Central memory CD4-positive, alpha-beta T cell (primary cell): ENCODE results near the gene BDNF.
"Not testable (repeated sequence)": the region's sequence is repeated elsewhere in the genome, so short reads cannot be mapped to it uniquely, and the experiment has no call there.

Experiments
- DNase-seq: peaks from one replicate; pipeline ENCODE4 v3.0.0; 2022

The BDNF gene

DNA sequence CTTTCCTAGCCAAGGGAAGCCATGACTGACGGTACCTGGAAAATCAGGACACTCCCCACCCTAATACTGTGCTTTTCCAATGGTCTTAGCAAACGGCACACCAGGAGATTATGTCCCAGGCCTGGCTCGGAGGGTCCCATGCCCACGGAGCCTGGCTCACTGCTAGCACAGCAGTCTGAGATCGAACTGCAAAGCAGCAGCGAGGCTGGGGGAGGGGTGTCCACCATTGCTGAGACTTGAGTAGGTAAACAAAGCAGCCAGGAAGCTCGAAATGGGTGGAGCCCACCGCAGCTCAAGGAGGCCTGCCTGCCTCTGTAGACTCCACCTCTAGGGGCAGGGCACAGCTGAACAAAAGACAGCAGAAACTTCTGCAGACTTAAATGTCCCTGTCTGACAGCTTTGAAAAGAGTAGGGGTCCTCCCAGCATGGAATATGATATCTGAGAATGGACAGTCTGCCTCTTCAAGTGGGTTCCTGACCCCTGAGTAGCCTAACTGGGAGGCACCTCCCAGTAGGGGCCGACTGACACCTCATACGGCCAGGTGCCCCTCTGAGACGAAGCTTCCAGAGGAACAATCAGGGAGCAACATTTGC, 34.6 kb downstream of the BDNF start:
- DNase-seq, result not testable (repeated sequence)

DNA sequence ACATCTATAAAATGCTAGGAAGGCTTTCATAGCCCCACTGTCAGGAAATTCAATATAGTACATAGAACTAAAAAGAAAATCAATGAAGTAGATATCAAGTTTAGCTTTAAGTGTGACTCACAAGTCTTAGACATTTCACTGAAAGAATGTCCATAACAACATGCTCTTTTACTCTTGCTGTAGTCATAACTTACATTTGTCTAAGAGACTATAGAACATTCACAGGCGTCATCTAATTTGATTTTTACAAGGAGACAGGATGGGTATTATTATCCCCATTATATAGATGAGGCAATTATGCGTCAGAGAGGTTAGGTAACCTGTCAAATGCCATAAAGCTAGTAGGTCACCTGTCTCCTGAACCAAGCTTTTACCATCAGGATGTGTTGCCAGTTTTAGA, 36.9 kb downstream of the BDNF start:
- DNase-seq, result no peak

DNA sequence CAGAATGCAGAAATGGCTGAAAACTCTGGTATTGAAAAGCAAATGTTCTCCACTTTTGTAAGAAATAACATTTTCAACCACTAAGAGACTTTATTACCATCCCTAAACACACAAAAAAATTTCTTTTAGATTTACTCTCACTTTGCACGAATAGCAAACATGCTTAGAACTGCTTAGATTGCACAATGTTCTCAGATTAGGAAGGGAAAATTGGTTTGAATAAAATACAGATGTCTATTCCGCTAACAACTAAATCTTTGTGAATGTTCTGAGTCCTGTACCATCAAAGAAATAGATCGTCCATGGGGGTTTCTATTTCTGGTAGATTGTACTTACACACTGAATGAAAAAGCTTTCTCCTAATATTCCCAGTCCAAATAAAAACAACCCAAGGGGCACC, 40.1 kb downstream of the BDNF start:
- DNase-seq, result no peak

DNA sequence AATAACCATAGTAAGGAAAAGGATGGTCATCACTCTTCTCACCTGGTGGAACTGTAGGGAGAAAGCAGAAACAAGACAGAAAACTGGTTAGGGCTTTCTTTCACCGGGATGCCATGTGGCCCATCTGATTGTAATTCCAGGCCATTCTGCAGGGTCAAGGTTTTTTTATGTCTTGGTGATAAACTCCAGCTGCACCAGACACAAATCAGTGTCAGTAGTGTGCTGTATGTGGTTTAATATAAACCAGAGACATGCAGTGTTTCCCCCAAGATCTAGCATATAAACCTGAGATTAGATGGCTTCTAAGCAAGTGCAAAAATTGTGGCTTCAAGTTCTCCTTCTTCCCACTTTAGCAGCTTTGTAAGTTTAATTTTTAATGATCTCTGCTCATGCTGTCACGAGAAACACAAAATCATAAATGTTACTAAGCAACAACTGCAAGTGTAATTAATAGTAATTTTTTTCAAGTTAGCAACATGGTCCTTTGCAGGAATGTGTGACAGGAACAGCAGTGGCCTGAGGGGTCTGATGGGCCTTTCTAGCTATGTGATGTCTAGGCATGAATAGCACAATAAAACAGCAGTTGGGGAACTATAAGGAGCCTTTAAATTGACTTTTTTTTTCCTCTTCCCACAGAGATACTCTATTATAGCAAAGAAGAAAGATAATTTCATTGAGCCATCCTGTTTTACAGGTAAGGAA, 41.6 kb downstream of the BDNF start:
- no peak for DNase-seq

DNA sequence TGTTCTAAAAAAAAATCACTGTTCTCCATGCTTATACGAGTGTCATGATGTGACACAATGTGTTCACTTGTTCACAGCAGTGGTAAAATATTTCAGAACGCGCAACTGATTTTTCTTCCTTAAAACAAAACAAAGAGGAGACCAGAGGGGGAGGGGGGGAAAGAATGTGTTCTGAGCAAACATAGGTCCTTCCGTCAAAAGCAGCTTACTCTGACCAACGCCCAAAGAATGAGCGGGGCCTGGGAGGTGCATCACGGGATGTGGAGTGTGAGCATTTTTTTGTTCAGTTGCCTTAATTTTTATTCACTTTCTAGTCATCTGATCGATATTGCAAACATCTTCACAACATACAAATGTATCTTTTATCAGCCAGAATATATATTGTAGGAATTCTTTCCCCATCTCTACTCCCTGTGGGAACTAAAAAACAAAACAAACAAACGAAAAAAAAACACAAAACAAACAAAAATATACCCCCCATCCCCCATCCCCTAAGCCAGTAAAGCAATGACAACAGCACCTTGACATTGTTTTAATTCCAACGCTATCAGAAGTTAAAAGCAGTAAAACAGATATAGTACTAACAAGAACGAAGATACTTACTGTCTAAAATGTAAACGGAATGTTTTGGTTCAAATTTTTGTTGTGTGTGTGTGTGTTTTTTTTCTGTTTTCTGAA, 43.3 kb downstream of the BDNF start:
- DNase-seq, result no peak

DNA sequence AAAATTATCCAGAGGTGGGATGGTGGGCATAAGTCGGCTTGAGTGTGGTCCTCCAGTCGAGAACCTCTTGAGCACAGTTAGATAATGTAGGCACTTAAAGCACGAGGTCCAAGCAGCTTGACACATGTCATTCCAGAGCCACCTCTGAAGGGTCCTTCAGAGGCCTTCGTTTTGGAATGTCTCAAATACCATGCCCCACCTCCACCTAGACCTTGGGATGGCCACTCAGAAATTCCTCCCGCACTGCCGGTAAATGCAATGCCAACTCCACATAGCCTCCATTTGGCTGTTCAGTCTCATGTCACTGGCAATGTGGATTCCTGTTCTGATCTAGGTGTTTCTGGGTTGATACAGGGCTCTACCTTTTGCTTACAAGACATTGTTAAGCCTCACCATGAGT, 43.9 kb downstream of the BDNF start:
- no peak for DNase-seq

DNA sequence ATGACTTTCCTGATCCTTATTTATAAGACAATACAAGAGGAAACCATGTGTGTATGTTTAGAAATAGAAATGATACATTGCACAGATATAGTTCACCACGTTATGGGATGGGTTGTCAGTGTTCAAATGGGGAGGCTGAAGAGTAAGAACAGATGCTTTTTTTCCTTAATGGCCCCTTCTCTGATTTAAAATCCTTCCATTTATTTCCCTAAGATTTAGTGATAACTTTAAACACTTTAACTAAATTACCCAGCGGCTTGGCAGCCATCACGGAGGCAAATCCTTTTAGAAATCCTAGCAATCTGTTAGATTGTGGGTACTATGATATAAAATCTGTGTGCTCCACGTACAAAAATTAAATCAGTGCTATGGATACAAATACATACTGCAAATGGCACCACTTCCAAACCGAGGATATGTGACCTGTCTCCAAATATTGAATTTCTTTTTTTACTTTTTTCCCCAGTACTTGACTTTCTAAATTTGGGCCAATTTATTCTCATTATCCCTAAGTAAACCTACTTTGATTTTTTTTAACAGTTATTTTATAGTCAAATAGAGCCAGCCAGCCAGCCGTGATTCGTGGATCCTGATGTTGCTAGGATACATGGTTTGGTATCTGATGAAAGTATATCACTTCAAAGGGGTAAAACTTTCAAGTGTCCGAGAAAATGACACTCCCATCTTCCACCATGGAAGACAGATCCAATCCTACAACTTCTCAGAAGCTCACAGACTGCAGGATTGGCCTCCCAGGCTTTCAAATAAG, 46.1 kb downstream of the BDNF start:
- no peak for DNase-seq

DNA sequence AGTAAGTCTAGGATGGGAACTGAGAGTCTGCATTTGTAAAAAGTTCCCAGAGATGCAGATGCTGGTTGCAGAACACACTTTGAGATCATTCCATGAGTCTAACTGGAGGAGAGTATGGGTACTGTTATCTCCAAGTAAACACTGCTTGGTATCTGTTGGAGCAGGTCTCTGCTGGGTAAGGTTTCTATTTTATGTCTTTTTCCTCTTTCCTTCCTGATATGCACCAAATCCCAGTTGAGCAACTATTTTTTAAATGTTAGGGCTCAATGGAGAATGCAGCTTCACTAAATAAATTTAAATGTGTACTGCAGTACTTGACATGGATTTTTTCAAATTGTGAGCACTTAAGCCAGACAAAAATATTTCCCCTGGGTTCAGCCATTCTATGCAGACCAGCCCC, 48.5 kb downstream of the BDNF start:
- DNase-seq, result no peak

DNA sequence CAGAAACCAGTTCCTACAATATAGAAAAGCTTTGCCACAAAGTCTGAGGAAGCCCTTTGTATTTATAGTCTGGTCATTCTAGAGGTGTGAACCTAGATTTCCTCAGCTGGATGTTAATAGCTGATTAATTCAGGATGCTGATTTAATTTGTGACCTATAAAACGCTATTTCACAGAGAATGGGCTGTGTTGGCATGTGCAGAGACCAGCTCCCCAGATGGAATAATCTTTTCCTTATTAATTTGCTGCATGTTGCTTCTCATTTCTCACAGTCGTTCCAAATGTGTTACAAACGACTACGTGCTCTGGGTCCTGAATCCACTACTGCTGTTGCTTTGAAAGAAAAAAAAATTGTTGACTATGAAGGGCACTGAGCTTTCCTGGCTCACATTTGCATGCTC, 49.3 kb downstream of the BDNF start:
- DNase-seq, result no peak

DNA sequence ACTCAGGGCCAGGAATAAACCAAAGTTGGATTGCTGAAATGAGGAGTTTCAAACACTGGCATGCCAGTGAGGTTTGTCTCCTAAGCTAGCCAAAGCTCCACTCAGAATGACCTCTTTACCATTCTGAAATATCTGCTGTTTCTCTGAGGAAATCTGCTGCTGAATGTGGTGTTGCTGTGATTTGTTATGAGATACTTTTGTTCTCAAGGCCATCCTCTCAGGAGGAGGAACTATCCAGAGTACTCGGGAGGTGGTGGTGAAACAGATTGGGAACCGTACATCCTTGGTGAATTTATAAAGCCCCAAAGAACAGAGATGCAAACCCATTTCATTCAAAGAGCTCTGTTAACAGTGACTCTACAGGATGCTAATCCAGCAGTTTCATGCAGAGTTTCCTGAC, 50.5 kb downstream of the BDNF start:
- no peak for DNase-seq

DNA sequence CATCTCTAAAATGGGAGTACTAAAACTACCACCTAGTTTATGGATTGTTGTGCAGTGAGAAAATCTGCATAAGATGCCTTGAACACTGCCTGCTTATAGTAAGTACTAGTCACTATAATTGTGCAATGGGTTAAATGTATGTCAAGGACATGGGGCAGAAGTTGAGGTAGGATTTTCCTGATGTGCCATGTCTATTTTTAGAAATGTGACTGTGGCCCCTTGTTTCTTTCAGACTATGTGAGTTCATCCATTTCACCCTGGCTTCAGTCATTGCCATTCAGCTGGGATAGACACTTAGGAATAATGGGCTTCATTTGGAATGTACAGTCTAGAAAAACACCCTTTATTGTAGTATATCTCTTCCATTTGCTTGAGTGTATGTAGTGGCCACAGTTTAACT, 51.4 kb downstream of the BDNF start:
- DNase-seq, result no peak

DNA sequence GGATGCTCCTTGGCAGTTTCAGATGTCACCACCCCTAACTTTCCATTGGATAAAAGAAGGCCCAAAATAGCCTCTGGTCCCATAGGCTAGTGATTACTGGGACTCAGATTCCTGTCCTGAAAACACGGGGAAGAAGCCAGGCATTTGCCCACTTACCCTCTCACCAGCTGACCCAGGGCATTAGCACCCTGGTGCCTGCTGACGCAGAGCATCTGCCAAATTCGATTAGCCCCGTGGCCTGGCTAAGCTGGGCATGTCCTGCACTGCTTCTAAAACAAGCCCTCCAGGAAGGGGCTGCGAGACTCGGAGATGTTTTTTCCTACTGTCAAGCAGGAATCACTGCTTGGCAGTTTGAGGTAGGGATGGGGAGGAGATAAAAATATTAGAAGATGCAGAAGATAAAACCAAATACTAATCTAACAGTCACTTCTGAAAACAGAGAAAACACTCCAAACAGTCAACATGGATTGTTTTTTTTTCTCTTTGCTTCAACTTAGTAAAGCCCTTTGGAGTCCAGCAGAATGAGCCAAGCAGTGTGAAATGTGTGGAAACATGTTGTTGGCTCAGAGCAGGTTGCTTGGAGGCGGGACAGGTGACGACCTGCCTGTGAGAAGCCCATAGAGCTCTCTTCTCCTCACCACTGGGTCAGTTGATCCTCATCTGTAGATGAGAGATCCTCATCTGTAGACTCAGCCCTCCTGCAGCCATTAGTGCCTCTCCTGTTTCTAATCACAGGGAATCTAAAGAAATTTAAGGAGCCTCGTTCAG, 54.0 kb downstream of the BDNF start:
- no peak for DNase-seq

DNA sequence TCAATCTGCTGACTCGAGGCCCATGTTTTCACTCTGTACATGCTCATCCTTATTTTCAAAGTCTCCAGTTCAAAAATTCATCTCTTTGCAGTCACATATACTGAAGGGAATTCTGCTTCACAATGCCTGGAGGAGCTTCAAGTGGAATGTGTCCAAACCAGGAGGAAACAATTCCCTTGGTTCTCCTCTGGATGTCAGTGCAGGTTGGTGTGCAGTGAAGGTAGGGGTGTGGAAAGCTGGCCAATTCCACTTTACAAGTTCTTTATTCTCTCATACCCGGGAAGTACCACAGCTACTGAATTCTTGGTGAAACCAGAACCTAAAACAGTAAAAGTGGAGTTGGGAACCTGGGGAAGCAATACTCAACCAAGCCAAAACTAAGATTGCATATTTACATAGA, 57.3 kb downstream of the BDNF start:
- DNase-seq, result no peak

DNA sequence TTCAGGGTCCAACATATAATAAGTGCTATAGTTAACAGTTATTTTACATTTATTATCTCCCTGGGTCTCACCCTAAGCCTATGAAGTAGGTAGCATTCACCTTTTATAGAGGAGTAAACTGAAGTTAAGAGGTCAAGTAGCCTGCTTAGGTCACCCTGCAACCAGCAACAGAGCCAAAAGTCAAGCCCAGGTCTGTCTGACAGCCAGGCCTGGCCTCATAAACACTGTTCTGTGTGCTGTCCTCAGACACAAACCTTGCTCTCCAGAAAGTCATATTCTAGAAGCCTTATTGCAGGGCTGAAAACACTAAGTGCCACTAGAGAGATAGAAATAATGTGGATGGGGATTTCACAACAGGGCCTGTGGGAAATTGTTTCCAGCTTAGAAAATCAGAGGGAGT, 59.3 kb downstream of the BDNF start:
- DNase-seq, result no peak

DNA sequence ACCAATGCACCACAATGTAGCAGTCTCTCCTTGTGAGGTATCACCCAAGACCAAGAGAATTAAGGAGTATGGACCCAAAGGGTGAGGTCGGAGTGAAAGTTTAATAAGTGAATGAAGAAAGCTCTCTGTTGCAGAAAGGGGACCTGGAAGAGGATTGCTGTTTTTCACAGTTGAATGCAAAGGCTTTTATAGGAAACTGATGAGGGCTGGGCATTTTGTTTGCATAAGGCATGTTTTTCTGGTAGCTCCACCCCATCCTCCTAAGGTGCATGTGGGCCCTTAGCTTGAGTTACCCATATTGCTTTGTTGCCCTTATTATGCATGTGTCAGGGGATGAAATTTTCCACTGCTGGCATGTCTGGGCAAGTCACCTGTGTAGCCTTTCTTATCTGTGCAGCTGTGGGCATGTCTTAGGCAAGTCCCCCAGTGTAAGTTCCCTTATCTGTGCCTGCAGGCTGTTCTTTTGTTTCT, 64.7 kb downstream of the BDNF start:
- no peak for DNase-seq

DNA sequence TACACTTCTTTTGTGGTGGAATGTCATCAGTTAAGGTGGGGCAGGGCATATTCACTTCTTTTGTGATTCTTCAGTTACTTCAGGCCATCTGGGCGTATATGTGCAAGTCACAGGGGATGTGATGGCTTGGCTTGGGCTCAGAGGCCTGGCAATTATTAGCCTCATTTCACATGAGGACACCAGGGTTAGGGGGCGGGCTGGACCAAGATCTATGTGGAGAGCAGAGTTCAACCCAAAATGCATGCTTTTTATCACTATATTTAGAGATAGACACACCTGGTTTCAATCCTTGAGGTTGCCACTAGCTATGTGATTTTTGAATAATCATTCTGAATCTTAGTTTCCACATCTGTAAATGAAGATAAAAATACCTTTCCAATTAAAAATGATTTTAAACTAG, 65.5 kb downstream of the BDNF start:
- DNase-seq, result not testable (repeated sequence)

DNA sequence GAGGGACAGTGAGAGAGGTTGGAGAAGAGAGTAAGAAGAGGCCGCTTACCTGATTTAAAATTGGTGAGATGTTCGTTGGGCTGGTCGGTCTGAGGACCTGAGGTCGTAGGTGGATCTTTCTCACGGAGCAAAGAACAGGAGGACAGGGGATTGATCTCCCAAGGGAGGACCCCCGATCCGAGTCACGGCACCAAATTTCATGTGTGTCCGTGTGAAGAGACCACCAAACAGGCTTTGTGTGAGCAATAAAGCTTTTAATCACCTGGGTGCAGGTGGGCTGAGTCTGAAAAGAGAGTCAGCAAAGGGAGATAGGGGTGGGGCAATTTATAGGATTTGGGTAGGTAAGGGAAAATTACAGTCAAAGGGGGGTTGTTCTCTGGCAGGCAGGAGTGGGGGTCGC, 66.0 kb downstream of the BDNF start:
- DNase-seq, result not testable (repeated sequence)

DNA sequence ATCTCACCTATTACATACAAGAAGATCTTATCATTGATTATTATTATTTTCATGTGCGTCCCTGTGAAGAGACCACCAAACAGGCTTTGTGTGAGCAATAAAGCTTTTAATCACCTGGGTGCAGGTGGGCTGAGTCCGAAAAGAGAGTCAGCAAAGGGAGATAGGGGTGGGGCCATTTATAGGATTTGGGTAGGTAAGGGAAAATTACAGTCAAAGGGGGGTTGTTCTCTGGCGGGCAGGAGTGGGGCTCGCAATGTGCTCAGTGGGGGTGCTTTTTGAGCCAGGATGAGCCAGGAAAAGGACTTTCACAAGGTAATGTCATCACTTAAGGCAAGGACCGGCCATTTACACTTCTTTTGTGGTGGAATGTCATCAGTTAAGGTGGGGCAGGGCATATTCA, 71.2 kb downstream of the BDNF start:
- DNase-seq, result not testable (repeated sequence)

DNA sequence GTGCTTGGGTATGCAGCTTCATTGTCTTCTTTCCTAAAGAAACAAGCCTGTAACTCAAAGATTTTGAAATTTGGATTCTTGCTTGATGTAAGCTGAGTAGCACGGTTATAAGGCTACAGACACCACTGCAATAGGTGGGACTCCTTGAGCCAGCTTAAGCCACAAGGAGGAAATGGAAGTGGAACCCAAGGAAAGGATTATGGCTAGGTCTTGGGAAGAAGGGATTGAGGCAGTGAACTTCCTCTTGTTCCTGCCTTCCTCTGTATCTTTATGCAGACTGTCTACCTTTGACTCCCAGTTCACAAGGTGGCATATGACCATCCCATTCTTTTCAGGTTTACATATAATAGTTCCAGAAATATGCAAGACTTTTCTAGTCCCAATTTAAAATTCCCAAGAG, 72.3 kb downstream of the BDNF start:
- no peak for DNase-seq

DNA sequence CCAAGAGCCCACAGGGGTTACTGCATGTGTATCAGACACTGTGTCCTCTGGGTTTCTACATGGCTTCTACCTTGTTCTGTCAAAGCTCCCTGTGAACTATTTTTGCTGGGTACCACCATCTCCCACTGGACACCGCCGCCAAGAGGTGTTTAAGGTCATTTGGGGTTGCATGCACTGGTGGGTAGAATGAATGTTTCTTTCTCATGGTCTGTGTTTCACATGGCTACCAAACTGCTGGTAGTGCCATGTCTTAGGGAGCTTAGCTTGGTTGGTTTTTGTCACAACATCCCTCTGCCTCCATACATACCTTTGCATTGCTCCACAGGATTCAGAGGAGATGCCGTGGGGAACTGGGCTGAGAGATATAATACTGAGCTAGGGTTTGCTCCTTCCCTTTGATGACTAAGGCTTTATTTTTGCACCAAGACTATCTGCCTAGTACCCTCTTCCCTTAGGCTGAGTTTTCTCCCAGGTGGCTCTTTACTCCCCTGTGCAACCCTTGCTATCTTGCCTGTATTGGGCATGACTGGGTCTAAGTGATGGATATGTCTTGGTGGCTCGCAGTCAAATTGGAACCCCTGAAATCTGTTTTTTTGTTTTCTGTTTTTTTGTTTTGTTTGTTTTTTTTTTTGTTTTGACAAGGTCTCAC, 73.2 kb downstream of the BDNF start:
- no peak for DNase-seq

DNA sequence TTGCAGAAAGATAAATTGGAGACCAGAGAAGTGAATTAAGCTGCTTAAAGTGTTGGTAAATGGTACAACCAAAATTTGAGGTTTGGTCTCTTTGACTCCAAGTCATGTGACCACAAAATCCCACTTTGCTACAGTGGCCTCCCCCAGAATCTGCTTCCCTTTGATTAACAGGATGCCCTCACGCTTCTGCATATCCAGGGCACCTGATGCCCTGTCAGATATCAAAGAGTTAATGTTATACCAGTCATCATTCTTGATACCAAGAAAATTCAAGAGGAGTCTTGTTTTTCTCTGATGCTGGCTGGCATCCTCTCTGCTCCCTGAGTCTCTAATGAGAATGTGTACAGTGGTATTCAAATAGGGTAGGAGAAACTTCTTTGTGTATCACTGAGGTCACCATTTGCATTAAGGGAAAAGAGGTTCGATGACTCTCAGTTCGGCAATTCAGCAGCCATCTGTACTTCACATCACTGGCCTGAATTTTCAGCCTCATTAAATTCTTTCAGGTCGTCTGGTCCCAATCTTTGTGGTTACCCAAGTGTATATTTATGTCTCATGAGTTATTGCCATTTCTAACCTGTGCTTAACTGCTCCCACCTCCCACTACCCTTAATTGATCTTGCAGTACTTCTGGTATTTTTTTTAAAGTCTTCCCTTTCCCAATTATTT, 73.9 kb downstream of the BDNF start:
- DNase-seq, result no peak
